Trophoblast cell (in vitro differentiated cells and primary cell): Measurements from ENCODE around the gene EYS.

Source experiments
- DNase-seq, 2 donors: peaks; one replicate each; pipeline ENCODE4 v3.0.0-alpha.2; 2016
- H2AFZ ChIP-seq: 2 replicates; pipeline ENCODE4 v1.6.1; 2013; ENCODE audit warnings: low read length, moderate library complexity, mild to moderate bottlenecking; ENCODE audit not compliant: insufficient read depth, poor library complexity
- H2AK5ac ChIP-seq: 2 replicates; pipeline ENCODE4 v1.6.1; 2013; ENCODE audit warnings: mild to moderate bottlenecking, low read length
- H2BK120ac ChIP-seq: 2 replicates; pipeline ENCODE4 v1.6.1; 2013; ENCODE audit warnings: low read length, mild to moderate bottlenecking, moderate library complexity; ENCODE audit not compliant: insufficient read depth, poor library complexity
- H2BK12ac ChIP-seq: 2 replicates; pipeline ENCODE4 v1.6.1; 2013; ENCODE audit warnings: mild to moderate bottlenecking, low read length, moderate library complexity
- H2BK5ac ChIP-seq: 2 replicates; pipeline ENCODE4 v1.6.1; 2013; ENCODE audit warnings: low read length, low read depth, moderate library complexity, mild to moderate bottlenecking; ENCODE audit not compliant: poor library complexity
- H3K14ac ChIP-seq: 2 replicates; pipeline ENCODE4 v1.6.1; 2013; ENCODE audit warnings: mild to moderate bottlenecking, low read length
- H3K18ac ChIP-seq: 2 replicates; pipeline ENCODE4 v1.6.1; 2013; ENCODE audit warnings: mild to moderate bottlenecking, low read length
- H3K23ac ChIP-seq: 2 replicates; pipeline ENCODE4 v1.6.1; 2013; ENCODE audit warnings: low read length
- H3K27ac ChIP-seq: 2 replicates; pipeline ENCODE4 v1.5.1; 2013; ENCODE audit warnings: low read depth, mild to moderate bottlenecking, inconsistent platforms, low read length, moderate library complexity
- H3K27me3 ChIP-seq: 2 replicates; pipeline ENCODE4 v1.6.1; 2013; ENCODE audit warnings: inconsistent platforms, mild to moderate bottlenecking, low read length, moderate library complexity; ENCODE audit not compliant: insufficient read depth
- H3K36me3 ChIP-seq, 2 experiments: 1 replicate in 1 of 2; 2 replicates in 1 of 2; pipeline ENCODE4 v1.6.1; 2013; ENCODE audit warnings: low read length in 2 of 2, mild to moderate bottlenecking in 2 of 2, moderate library complexity in 1 of 2; ENCODE audit not compliant: insufficient read depth in 2 of 2, control insufficient read depth in 1 of 2
- H3K4ac ChIP-seq: 2 replicates; pipeline ENCODE4 v1.6.1; 2013; ENCODE audit warnings: low read depth, mild to moderate bottlenecking, low read length, moderate library complexity
- H3K4me1 ChIP-seq, 2 experiments: 1 replicate in 1 of 2; 2 replicates in 1 of 2; pipeline ENCODE4 v1.6.1; 2013; ENCODE audit warnings: low read length in 2 of 2, mild to moderate bottlenecking in 2 of 2, moderate library complexity in 1 of 2; ENCODE audit not compliant: insufficient read depth in 2 of 2, control insufficient read depth in 1 of 2
- H3K4me2 ChIP-seq: 2 replicates; pipeline ENCODE4 v1.6.1; 2013; ENCODE audit warnings: inconsistent platforms, mild to moderate bottlenecking, low read length, moderate library complexity
- H3K4me3 ChIP-seq: 2 replicates; pipeline ENCODE4 v1.5.1; 2013; ENCODE audit warnings: mild to moderate bottlenecking, low read depth, low read length, inconsistent platforms
- H3K79me1 ChIP-seq: one replicate; pipeline ENCODE4 v1.6.1; 2013; ENCODE audit warnings: low read length
- H3K79me2 ChIP-seq: 2 replicates; pipeline ENCODE4 v1.6.1; 2013; ENCODE audit warnings: low read length, mild to moderate bottlenecking; ENCODE audit not compliant: control insufficient read depth, insufficient read depth, poor library complexity
- H3K9ac ChIP-seq: 2 replicates; pipeline ENCODE4 v1.6.1; 2013; ENCODE audit warnings: mild to moderate bottlenecking, low read length
- H3K9me3 ChIP-seq: 2 replicates; pipeline ENCODE4 v1.6.1; 2013; ENCODE audit warnings: low read depth, mild to moderate bottlenecking, control low read depth, inconsistent platforms, low read length; ENCODE audit not compliant: insufficient read depth
- H4K12ac ChIP-seq: 2 replicates; pipeline ENCODE4 v1.6.1; 2013; ENCODE audit warnings: low read depth, mild to moderate bottlenecking, low read length, moderate library complexity
- H4K8ac ChIP-seq: 2 replicates; pipeline ENCODE4 v1.6.1; 2013; ENCODE audit warnings: low read depth, mild to moderate bottlenecking, low read length, moderate library complexity
- H4K91ac ChIP-seq: one replicate; pipeline ENCODE4 v1.6.1; 2013; ENCODE audit warnings: low read depth, mild to moderate bottlenecking, low read length, moderate library complexity
- WGBS: extraction: QIAGEN DNeasy Blood & Tissue Kit; methylation state at CpG from one replicate; pipeline ENCODE4 v1.1.7; 2013; ENCODE audit warnings: missing lambda C conversion rate; ENCODE audit not compliant: insufficient read length, insufficient coverage; ENCODE audit errors: extremely low coverage; 5-methylcytosine and 5-hydroxymethylcytosine counted together

The EYS gene

DNA sequence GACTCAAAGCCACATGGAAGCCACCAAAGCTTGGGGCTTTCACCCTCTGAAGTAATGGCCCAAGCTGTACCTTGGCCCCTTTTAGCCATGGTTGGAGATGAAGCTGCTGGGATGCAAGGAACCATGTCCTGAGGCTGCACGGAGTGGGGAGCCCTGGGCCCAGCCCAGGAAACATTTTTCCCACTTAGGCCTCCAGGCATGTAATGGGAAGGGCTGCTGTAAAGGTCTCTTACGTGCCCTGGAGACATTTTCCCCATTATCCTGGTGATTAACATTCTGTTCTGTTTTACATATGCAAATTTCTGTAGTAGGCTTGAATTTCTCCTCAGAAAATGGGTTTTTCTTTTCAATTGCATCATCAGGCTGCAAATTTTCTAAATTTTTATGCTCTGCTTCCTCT lies 558.2 kb downstream of the EYS start:
- no peak overlapping the region for H3K18ac ChIP-seq
- H2AK5ac ChIP-seq: no peak overlapping the region
- H3K9ac ChIP-seq: no peak overlapping the region
- no peak overlapping the region for H4K12ac ChIP-seq
- no peaks in the 10 kb centered on the region for H3K79me2 ChIP-seq
- H3K9me3 ChIP-seq: peaks cover 6% of the 10 kb centered on the region
- no peak overlapping the region for H3K4ac ChIP-seq
- no peaks in the 10 kb centered on the region for H3K36me3 ChIP-seq
- H3K4me1 ChIP-seq: no peaks in the 10 kb centered on the region
- no peak overlapping the region for H4K91ac ChIP-seq
- no peak overlapping the region for H3K4me2 ChIP-seq
- H3K27ac ChIP-seq: no peak overlapping the region
- no peak for DNase-seq
- H2BK5ac ChIP-seq: no peak overlapping the region
- H3K79me1 ChIP-seq: no peaks in the 10 kb centered on the region
- H2AFZ ChIP-seq: no peak overlapping the region
- H3K23ac ChIP-seq: no peak overlapping the region
- no peak overlapping the region for H3K4me3 ChIP-seq
- H2BK12ac ChIP-seq: no peak overlapping the region
- WGBS: no CpG with 5 or more reads among the region's 2 CpGs
- H3K27me3 ChIP-seq: no peaks in the 10 kb centered on the region
- H2BK120ac ChIP-seq: no peak overlapping the region
- no peak overlapping the region for H3K14ac ChIP-seq
- H4K8ac ChIP-seq: no peak overlapping the region

DNA sequence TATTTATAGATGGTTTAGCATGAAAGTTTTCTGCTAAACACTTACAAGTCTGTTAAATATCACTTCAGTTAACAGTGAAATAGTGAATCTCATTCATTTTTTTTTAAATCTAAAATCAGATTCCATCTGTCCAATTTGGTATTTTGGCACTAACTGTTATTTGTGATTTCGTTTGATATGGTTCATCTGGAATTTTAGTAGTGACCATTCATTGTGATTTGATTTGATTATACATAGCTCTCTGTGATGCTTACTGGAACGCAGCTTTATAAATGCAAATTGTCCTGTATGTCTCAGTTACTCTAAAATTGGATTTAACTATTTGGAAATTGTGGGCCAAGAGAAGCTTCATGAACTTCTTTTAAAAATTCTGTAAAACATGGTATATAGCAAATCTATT lies 571.5 kb downstream of the EYS start:
- Histone ChIP-seq H3K79me2 (no peaks in the 10 kb centered on the region), H3K79me1 (no peaks in the 10 kb centered on the region), H2BK5ac (no peak overlapping the region), H3K4me2 (no peak overlapping the region), H3K14ac (no peak overlapping the region), H3K4me3 (no peak overlapping the region), H3K9ac (no peak overlapping the region), H3K9me3 (no peaks in the 10 kb centered on the region), H3K4ac (no peak overlapping the region), H2AFZ (no peak overlapping the region), H3K27ac (no peak overlapping the region), H3K4me1 (no peaks in the 10 kb centered on the region), H4K8ac (no peak overlapping the region), H3K23ac (no peak overlapping the region), H4K91ac (no peak overlapping the region), H2BK120ac (no peak overlapping the region), H4K12ac (no peak overlapping the region), H3K36me3 (no peaks in the 10 kb centered on the region), H3K27me3 (no peaks in the 10 kb centered on the region), H2BK12ac (no peak overlapping the region), H2AK5ac (no peak overlapping the region), H3K18ac (no peak overlapping the region)
- no CpG with 5 or more reads among the region's 2 CpGs for WGBS
- DNase-seq: no peak

DNA sequence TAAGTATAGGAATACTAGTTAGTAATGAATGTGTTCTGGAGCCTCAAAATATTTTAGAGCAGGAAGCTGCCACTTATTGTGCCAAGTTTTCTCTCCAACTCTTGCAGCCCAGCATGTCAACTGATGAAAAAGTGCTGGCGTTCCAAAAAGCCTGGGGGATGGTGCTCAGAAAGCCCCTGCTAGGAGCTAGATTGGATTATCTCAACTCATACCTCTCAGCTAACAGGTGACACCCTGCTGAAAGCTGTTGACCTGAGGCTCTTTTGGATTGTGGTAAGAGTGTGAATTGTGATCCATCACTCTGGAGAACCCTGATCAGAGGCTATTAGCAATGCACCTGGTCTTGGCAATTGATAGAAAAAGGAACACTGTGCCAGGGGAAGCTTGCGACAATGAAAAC lies 580.4 kb downstream of the EYS start:
- Histone ChIP-seq H3K4me2 (no peak overlapping the region), H3K4ac (no peak overlapping the region), H3K18ac (no peak overlapping the region), H2BK12ac (no peak overlapping the region), H2AFZ (no peak overlapping the region), H3K79me2 (no peaks in the 10 kb centered on the region), H3K79me1 (no peaks in the 10 kb centered on the region), H3K4me1 (no peaks in the 10 kb centered on the region), H3K27ac (no peak overlapping the region), H2BK120ac (no peak overlapping the region), H3K36me3 (no peaks in the 10 kb centered on the region), H4K91ac (no peak overlapping the region), H3K9ac (no peak overlapping the region), H3K23ac (no peak overlapping the region), H4K12ac (no peak overlapping the region), H3K4me3 (no peak overlapping the region), H3K14ac (no peak overlapping the region), H2BK5ac (no peak overlapping the region), H3K9me3 (no peaks in the 10 kb centered on the region), H4K8ac (no peak overlapping the region), H3K27me3 (no peaks in the 10 kb centered on the region), H2AK5ac (no peak overlapping the region)
- WGBS: no CpG with 5 or more reads among the region's 2 CpGs
- no peak for DNase-seq

DNA sequence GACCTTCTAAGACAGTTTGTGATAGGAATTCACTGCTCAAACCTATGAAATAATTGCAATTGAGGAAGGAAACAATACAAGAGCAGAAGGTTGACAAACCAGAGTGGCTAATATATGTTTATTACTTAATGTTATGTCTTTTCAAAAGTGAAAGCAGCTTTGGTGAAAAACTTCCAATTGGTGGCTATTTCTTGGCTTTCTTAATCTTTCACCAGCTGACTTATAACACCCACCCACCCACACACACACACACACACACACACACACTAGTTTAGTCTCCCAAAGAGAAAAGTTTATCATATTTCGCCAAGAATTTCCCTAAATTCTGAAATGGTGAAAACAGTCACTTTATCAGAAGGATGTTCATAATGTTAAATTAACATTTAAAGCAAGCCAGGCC lies 583.5 kb downstream of the EYS start:
- no peak overlapping the region for H3K4me2 ChIP-seq
- H3K23ac ChIP-seq: no peak overlapping the region
- no peak overlapping the region for H2BK5ac ChIP-seq
- H4K8ac ChIP-seq: no peak overlapping the region
- H2AFZ ChIP-seq: no peak overlapping the region
- H2BK120ac ChIP-seq: no peak overlapping the region
- DNase-seq: no peak
- H3K9me3 ChIP-seq: no peaks in the 10 kb centered on the region
- no peak overlapping the region for H3K14ac ChIP-seq
- H2AK5ac ChIP-seq: no peak overlapping the region
- no peak overlapping the region for H3K27ac ChIP-seq
- no peaks in the 10 kb centered on the region for H3K4me1 ChIP-seq
- no peak overlapping the region for H2BK12ac ChIP-seq
- H3K9ac ChIP-seq: no peak overlapping the region
- H3K36me3 ChIP-seq: no peaks in the 10 kb centered on the region
- H3K4me3 ChIP-seq: no peak overlapping the region
- H3K79me2 ChIP-seq: no peaks in the 10 kb centered on the region
- no CpG with 5 or more reads among the region's 1 CpG for WGBS
- H3K27me3 ChIP-seq: no peaks in the 10 kb centered on the region
- H4K91ac ChIP-seq: no peak overlapping the region
- H3K18ac ChIP-seq: no peak overlapping the region
- no peaks in the 10 kb centered on the region for H3K79me1 ChIP-seq
- H4K12ac ChIP-seq: no peak overlapping the region
- H3K4ac ChIP-seq: no peak overlapping the region
